GM19035 (cell line): ENCODE results near the gene SMTN.

ENCODE experiments used
- ATAC-seq: cut with Tn5 transposase; IDR thresholded peaks from one replicate; pipeline ENCODE4 v1.9.1; 2021; ENCODE audit not compliant: unreplicated experiment

The SMTN gene

DNA sequence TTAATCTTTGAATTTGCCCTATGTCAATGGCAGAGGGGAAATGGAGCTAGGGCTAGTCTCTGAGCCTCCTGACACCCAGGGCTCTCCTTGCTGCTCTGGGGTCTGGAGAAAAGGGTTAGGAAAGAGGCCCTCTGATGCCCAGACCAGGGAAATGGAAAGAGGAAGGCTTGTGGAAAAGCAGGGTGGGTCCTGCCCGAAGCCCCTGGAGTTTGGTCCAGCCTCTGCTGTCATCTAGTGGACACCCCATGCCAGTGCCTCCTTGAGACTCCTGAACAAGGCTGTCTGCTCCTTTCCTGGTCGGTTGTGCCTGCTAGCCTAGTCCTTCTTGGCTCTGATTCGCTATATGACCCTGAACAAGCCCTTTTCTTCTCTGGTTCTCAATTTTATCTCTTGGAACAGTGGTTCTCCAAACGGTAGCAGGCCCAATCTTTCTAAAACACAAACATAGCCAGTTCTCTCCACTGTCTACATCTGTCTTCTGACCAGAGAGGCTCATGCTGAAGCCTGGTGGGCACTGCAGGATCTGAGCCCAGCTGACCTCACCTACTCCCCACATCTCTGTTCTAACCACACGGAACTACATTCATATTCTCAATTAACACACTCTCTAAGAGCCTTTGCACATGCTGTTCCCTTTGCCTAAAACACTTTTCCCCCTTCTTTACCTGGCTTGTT is 68.0 kb downstream of the SMTN start:
- no peak for ATAC-seq

DNA sequence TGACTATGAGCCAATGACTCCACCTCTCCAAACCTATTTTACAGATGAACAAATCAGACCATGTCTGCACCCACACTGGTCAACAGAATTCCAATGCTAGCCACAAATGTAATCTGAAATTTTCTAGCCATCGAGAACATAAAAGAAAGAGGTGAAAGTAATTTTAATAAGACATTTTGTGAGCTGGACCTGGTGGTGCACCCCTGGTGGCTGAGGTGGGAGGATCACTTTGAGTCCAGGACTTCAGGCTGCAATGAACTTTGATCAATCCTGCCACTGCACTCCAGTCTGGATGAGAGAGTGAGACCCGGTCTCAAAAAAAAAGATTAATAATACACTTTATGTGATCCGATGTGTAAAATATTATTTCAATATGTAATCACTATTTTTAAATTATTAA is 69.5 kb downstream of the SMTN start:
- ATAC-seq: no peak

DNA sequence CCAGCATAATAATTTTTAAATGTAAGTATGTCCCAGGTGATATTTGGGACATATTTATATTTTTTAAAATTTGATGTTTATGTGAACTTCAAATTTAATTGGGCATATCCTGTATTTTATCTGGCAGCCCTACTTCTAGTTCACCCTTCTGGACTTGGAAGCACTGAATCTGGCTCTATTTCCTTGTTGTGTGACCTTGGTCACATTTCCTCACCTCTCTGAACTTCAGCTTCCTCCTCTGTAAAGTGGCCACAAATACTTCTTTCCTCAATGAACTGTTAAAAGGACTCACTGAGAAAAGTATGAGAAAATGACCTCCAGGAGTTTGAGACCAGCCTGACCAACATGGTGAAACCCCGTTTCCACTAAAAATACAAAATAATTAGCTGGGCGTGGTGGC is 70.8 kb downstream of the SMTN start:
- no peak for ATAC-seq

DNA sequence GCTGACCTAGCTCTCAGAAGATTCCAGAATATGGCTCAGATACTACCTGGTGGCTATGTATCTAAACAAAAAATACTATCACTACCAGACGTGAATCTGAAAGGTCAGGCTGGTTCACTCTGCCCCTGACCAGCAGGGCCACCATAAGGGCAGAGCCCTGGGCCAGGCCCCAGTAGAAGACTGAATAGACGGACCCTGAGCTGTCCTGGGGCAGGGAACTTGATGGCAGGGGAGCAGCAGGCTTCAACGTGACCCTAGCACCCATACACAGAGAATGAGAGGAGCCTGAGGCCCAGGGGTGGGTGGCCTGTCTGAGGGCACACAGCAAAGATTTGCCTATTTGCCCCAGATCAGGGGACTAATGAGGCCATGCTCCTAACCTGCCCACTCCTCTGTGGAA is 72.2 kb downstream of the SMTN start:
- ATAC-seq: no peak
